Muscle of leg (tissue), 16 donors: ENCODE results near the gene SLC2A1. TPM values are rescaled to one million over a fixed set of nuclear protein-coding genes. Genes with fewer than 3 reads are reported as not detected.

Experiments
- DNase-seq: peaks from one replicate; pipeline ENCODE4 v3.0.0; 2013
- H3K27ac ChIP-seq: one replicate; pipeline ENCODE4 v1.5.1; 2013; ENCODE audit warnings: mild to moderate bottlenecking, low read length, control low read depth
- H3K27me3 ChIP-seq: one replicate; pipeline ENCODE4 v1.6.1; 2013; ENCODE audit warnings: low read length; ENCODE audit not compliant: control insufficient read depth, insufficient read depth
- H3K36me3 ChIP-seq: one replicate; pipeline ENCODE4 v1.6.1; 2013; ENCODE audit warnings: low read length; ENCODE audit not compliant: control insufficient read depth, insufficient read depth
- H3K4me1 ChIP-seq: one replicate; pipeline ENCODE4 v1.6.1; 2013; ENCODE audit warnings: low read length; ENCODE audit not compliant: control insufficient read depth, insufficient read depth
- H3K4me3 ChIP-seq: one replicate; pipeline ENCODE4 v1.5.1; 2013; ENCODE audit warnings: low read length, control low read depth
- H3K9me3 ChIP-seq: replicated peaks from 2 replicates; pipeline ENCODE4 v1.6.1; 2013; ENCODE audit warnings: low read depth, low read length; ENCODE audit not compliant: control insufficient read depth
- WGBS: methylation state at CpG from one replicate; pipeline ENCODE4 v1.1.5; 2013; ENCODE audit warnings: missing lambda C conversion rate; ENCODE audit not compliant: insufficient coverage; 5-methylcytosine and 5-hydroxymethylcytosine counted together
- long read RNA-seq, 11 donors: transcript quantifications; one replicate each; lab custom pipeline, GENCODE V29; 2026
- polyA plus RNA-seq, 8 donors: library from polyadenylated mRNA; unstranded; fragments of 120-200 nt; gene quantifications; one replicate each; pipeline versions ENCODE4 v1.2.1 to v1.2.3, GENCODE V29; 2013; ENCODE audit warnings: inconsistent platforms in 1 of 8, low replicate concordance in 1 of 8; ENCODE audit not compliant: insufficient read length in 8 of 8, insufficient read depth in 1 of 8
- total RNA-seq: library from RNA; stranded (reverse); fragments of 120-200 nt; gene quantifications from one replicate; pipeline ENCODE4 v1.2.4, GENCODE V29; 2013

SLC2A1 gene
- 16.8 TPM for total RNA-seq
- 10 to 100 TPM; 15.9 to 43.7 (median 19.2) TPM for polyA plus RNA-seq
- long read RNA-seq, donor 1, partial matches to known transcripts, result 0 of 1 reads
- long read RNA-seq, donor 1, other reads (novel, unspliced or antisense), result 0 of 1 reads
- long read RNA-seq, donor 2, result 0 reads
- long read RNA-seq, donor 3, partial matches to known transcripts, result 0 of 4 reads
- long read RNA-seq, donor 3, other reads (novel, unspliced or antisense), result 0 of 4 reads
- long read RNA-seq, donor 4, partial matches to known transcripts, result 5 of 6 reads
- long read RNA-seq, donor 4, other reads (novel, unspliced or antisense), result 0 of 6 reads
- long read RNA-seq, donor 5, partial matches to known transcripts, result 5 of 9 reads
- long read RNA-seq, donor 5, other reads (novel, unspliced or antisense), result 0 of 9 reads
- long read RNA-seq, donor 6, partial matches to known transcripts, result 0 of 4 reads
- long read RNA-seq, donor 6, other reads (novel, unspliced or antisense), result 0 of 4 reads
- long read RNA-seq, donor 7, partial matches to known transcripts, result 0 of 1 reads
- long read RNA-seq, donor 7, other reads (novel, unspliced or antisense), result 0 of 1 reads
- long read RNA-seq, donor 8, transcript SLC2A1-203 (10 exons, 3,670 nt), result major isoform, 5 of 5 reads
- long read RNA-seq, donor 8, partial matches to known transcripts, result 0 of 5 reads
- long read RNA-seq, donor 8, other reads (novel, unspliced or antisense), result 0 of 5 reads
- long read RNA-seq, donor 9, partial matches to known transcripts, result 0 of 1 reads
- long read RNA-seq, donor 9, other reads (novel, unspliced or antisense), result 0 of 1 reads
- long read RNA-seq, donor 10, partial matches to known transcripts, result 0 of 2 reads
- long read RNA-seq, donor 10, other reads (novel, unspliced or antisense), result 0 of 2 reads
- long read RNA-seq, donor 11, partial matches to known transcripts, result 0 of 3 reads
- long read RNA-seq, donor 11, other reads (novel, unspliced or antisense), result 0 of 3 reads

- H3K27me3 ChIP-seq, result peaks cover 30% of the 10 kb centered on the region
- WGBS, result under 1% methylated on average over 75 of the region's 87 CpGs
- DNase-seq, result peak; percentile 92
- H3K4me3 ChIP-seq, result peak within 1 kb of the TSS; percentile 77
- peaks cover 23% of the 10 kb centered on the region for H3K4me1 ChIP-seq
- no peaks in the 10 kb centered on the region for H3K9me3 ChIP-seq
- H3K27ac ChIP-seq, result peak within 1 kb of the TSS; percentile 83
- H3K36me3 ChIP-seq, result no peaks in the 10 kb centered on the region
Observed at GRCh38 chr1:42958488-42959319, at the start of gene SLC2A1. Gene SLC2A1, minus strand, starts transcription at chr1:42958868. Its CDS starts 217 bp downstream, at chr1:42958651.

GRCh38 chr1:43007377-43008114 lies 48.9 kb upstream of the SLC2A1 start:
- no peak overlapping the region for H3K27ac ChIP-seq
- DNase-seq, result no peak
- WGBS, result 18% methylated on average over 41 of the region's 49 CpGs

GRCh38 chr1:43005460-43006361 lies 47.0 kb upstream of the SLC2A1 start:
- 46% methylated on average over 12 of the region's 18 CpGs for WGBS

More at GRCh38 chr1:43007377-43008114, 48.9 kb upstream of the SLC2A1 start:
- Histone ChIP-seq H3K4me3 (no peak overlapping the region), H3K27me3 (peaks cover 22% of the 10 kb centered on the region), H3K4me1 (peaks cover 4% of the 10 kb centered on the region), H3K9me3 (no peaks in the 10 kb centered on the region), H3K36me3 (no peaks in the 10 kb centered on the region)

GRCh38 chr1:43004587-43005459 lies 46.2 kb upstream of the SLC2A1 start:
- Histone ChIP-seq H3K4me1 (peaks cover 4% of the 10 kb centered on the region), H3K27me3 (peaks cover 20% of the 10 kb centered on the region), H3K9me3 (no peaks in the 10 kb centered on the region), H3K36me3 (no peaks in the 10 kb centered on the region), H3K4me3 (no peak overlapping the region), H3K27ac (no peak overlapping the region)
- 92% methylated on average over 6 of the region's 9 CpGs for WGBS
- DNase-seq, result no peak

More at GRCh38 chr1:43005460-43006361, 47.0 kb upstream of the SLC2A1 start:
- peaks cover 20% of the 10 kb centered on the region for H3K27me3 ChIP-seq
- no peak overlapping the region for H3K27ac ChIP-seq
- no peak for DNase-seq
- no peak overlapping the region for H3K4me3 ChIP-seq
- H3K4me1 ChIP-seq, result peaks cover 4% of the 10 kb centered on the region
- H3K9me3 ChIP-seq, result no peaks in the 10 kb centered on the region
- H3K36me3 ChIP-seq, result no peaks in the 10 kb centered on the region

DNA sequence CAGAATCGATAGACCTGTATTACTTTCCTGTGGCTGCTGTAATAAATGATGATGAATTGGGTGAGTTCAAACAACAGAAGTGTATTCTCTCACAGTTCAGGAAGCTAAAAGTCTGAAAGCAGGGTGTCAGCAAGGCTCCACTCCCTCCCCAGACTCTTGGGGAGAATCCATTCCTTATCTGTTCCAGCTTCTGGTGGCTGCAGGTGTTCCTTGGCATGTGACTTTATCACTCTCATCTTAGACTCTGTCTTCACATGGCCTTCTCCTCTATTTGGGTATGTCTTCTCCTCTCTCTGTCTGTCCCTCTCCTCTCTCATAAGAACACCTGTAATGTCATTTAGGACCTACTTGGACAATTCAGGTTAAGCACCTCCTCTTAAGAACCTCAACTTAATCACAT lies 44.1 kb upstream of the SLC2A1 start:
- DNase-seq, result no peak
- 83% methylated on average over 1 of the region's 1 CpG for WGBS
- no peak overlapping the region for H3K4me3 ChIP-seq
- no peaks in the 10 kb centered on the region for H3K4me1 ChIP-seq
- no peaks in the 10 kb centered on the region for H3K36me3 ChIP-seq
- no peak overlapping the region for H3K27ac ChIP-seq
- no peaks in the 10 kb centered on the region for H3K9me3 ChIP-seq
- H3K27me3 ChIP-seq, result peaks cover 11% of the 10 kb centered on the region

GRCh38 chr1:43002116-43002515 lies 43.4 kb upstream of the SLC2A1 start:
- Histone ChIP-seq H3K27ac (no peak overlapping the region), H3K36me3 (no peaks in the 10 kb centered on the region), H3K4me1 (no peaks in the 10 kb centered on the region), H3K4me3 (no peak overlapping the region), H3K27me3 (peaks cover 6% of the 10 kb centered on the region), H3K9me3 (no peaks in the 10 kb centered on the region)
- DNase-seq, result no peak
- 33% methylated on average over 2 of the region's 4 CpGs for whole genome bisulfite sequencing

DNA sequence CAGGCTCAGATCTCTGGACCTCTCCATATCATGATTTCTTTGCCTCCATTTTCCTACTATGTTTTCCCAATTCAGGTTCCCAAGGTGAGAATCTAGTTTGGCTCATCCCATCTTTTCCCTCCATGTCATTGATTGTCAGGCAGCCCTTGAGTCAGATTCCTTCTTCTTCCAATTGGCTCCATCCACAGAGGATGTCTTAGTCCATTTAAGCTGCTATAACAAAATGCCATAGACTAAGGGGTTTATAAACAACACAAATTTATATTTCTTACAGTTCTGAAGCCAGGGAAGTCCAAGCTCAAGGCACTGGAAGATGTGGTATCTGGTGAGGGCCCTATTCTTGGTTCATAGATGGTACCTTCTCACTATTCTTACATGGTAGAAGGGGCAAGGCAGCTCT lies 42.8 kb upstream of the SLC2A1 start:
- no peak overlapping the region for H3K27ac ChIP-seq
- H3K36me3 ChIP-seq, result no peaks in the 10 kb centered on the region
- H3K4me1 ChIP-seq, result no peaks in the 10 kb centered on the region

DNA sequence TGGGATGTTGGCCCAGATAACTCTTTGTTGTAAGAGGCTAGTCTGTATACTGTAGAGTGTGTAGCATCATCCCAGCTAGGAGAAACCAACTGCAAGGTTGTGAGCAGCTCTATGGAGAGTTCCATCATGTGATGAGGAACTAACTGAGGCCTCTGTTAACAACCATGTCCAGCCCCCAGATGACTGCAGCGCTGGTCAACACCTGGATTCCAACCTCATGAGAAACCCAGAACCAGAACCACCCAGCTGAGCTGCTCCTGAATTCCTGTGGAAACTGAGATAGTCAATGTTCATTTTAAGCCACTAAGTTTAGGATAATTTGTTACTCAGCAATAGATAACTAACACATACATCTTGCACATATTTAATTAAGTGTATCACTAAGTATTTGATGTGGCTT lies 41.6 kb upstream of the SLC2A1 start:
- WGBS, result no CpG with 5 or more reads among the region's 1 CpG
- DNase-seq, result no peak

More for the DNA sequence above, 42.8 kb upstream of the SLC2A1 start:
- Histone ChIP-seq H3K27me3 (peaks cover 2% of the 10 kb centered on the region), H3K9me3 (no peaks in the 10 kb centered on the region), H3K4me3 (no peak overlapping the region)
- DNase-seq, result no peak

More for the DNA sequence above, 41.6 kb upstream of the SLC2A1 start:
- H3K27ac ChIP-seq, result no peak overlapping the region
- H3K27me3 ChIP-seq, result no peaks in the 10 kb centered on the region
- H3K4me3 ChIP-seq, result no peak overlapping the region
- no peaks in the 10 kb centered on the region for H3K36me3 ChIP-seq
- H3K9me3 ChIP-seq, result no peaks in the 10 kb centered on the region
- no peaks in the 10 kb centered on the region for H3K4me1 ChIP-seq
